ENCODE measurements around the gene NPIPB6.
"Not testable (repeated sequence)": the region's sequence is repeated elsewhere in the genome, so short reads cannot be mapped to it uniquely, and the experiment has no call there.

NPIPB6 gene

DNA sequence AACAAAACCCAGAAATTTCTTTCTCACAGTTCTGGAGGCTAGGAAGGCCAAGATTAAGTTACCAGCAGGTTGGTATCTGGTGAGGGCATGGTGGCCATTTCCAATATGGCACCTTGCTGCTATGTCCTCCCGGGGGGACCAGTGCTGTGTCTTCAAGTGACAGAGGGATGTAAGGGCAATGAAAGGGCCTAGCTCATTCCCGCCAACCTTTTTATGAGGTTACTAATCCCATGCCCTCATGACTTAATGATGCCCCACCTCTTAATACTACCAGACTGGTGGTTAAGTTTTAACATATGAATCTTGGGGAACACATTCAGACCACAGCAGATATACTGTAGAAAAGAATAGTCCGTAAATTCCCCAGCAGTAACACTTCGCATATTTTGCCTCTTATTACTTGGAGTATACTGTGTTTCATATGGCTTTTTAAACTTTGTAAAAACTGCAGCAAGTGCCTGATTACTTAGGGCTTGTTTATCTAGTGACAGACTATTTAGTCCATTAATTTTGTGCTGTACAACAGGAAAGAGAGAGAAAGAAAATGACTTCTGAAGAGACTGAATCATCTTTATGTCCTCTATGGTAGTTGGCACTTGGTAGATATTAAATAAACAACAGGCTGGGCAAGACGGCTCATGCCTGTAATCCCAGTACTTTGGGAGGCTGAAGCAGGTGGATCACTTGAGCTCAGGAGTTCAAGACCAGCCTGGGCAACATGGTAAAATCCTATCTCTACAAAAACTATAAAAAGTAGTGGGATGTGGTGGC is 26.2 kb downstream of the NPIPB6 start:
- not testable (repeated sequence) for ATAC-seq (replicated peaks; ENCODE audit: extremely low read depth, poor library complexity, severe bottlenecking); H3K36me3 Mint-ChIP-seq (ENCODE audit: insufficient read depth); H3K4me3 Mint-ChIP-seq; H3K27ac Mint-ChIP-seq (ENCODE audit: low read depth); H3K4me1 Mint-ChIP-seq; H3K27me3 Mint-ChIP-seq; DNase-seq (ENCODE audit: low spot score in 2 of 2); H3K9me3 Mint-ChIP-seq

DNA sequence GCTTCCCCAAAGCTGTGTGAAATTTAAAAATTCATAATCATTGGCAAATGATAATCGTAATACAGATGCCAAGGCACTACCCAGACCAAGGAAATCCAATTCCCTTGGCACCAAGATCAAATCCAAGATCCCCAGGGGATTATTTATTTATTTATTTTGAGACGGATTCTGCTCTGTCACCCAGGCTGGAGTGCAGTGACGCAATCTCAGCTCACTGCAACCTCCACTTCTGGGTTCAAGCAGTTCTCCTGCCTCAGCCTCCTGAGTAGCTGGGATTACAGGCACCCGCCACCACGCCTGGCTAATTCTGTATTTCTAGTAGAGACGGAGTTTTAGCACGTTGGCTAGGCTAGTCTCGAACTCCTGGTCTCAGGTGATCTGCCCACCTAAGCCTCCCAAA is 27.6 kb downstream of the NPIPB6 start:
- H3K27me3 Mint-ChIP-seq; H3K4me1 Mint-ChIP-seq; H3K27ac Mint-ChIP-seq (ENCODE audit: low read depth); H3K4me3 Mint-ChIP-seq; H3K9me3 Mint-ChIP-seq; DNase-seq (ENCODE audit: low spot score in 2 of 2); H3K36me3 Mint-ChIP-seq (ENCODE audit: insufficient read depth); ATAC-seq (replicated peaks; ENCODE audit: extremely low read depth, poor library complexity, severe bottlenecking): not testable (repeated sequence)

DNA sequence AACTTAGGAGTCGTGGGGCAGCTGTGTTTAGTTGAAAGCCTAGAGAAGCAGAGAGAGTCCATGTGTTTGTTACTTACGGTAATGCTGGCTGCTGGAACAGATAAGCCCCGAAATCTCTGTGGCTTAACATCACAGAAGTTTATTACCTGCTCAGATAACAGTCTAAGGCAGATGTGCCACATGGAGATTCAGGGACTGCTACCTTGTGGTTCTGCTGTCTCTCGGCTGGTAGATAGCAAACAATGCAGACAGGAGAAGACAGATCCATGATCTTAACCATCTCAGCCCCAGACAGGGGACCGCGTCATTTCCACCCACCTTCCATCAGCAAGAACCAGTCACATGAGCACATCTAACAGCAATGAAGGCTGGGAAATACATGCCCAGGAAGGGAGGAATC is 30.7 kb downstream of the NPIPB6 start:
- ATAC-seq (replicated peaks; ENCODE audit: extremely low read depth, poor library complexity, severe bottlenecking); H3K9me3 Mint-ChIP-seq; DNase-seq (ENCODE audit: low spot score in 2 of 2); H3K27me3 Mint-ChIP-seq; H3K36me3 Mint-ChIP-seq (ENCODE audit: insufficient read depth); H3K4me3 Mint-ChIP-seq; H3K4me1 Mint-ChIP-seq; H3K27ac Mint-ChIP-seq (ENCODE audit: low read depth): not testable (repeated sequence)

DNA sequence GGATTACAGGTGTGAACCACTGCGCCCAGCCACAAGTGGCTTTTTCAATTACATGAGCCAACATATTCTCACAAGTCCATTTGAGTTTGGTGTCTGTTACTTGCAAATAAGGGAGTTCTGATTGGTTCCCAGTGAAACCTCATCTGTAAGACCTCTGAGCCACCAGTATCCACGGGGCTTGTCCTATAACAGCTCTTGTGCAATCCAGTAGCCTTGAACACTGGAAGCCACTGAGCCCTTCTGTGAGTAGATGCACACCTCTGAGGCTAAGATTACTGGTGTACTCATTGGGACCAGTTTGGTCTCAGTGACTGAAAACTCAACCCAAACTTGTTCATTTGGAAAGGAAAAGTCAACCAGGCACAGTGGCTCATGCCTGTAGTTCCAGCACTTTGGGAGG is 32.3 kb downstream of the NPIPB6 start:
- not testable (repeated sequence) for H3K27me3 Mint-ChIP-seq; H3K27ac Mint-ChIP-seq (ENCODE audit: low read depth); H3K4me1 Mint-ChIP-seq; H3K4me3 Mint-ChIP-seq; H3K36me3 Mint-ChIP-seq (ENCODE audit: insufficient read depth); DNase-seq (ENCODE audit: low spot score in 2 of 2); H3K9me3 Mint-ChIP-seq; ATAC-seq (replicated peaks; ENCODE audit: extremely low read depth, poor library complexity, severe bottlenecking)

DNA sequence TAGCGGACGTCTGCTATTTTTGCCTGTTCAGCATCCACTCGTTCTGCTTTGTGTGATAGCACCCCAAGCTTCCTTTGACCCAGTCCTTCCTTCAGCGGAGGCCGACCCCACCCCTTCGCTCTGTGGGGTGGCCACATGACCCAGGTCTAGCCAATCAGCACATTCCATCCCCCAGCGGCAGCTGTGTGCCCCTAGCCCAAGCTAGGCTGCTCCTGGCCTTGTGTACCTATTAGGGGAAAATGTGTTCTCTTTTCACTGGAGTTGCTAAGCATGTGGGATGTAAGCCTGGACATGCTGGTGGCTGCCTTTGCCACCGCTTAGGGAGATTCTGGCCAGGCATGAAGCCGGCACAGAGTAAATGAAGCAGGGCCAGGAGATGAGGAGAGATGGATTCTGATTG is 33.1 kb downstream of the NPIPB6 start:
- ATAC-seq (replicated peaks; ENCODE audit: extremely low read depth, poor library complexity, severe bottlenecking); H3K9me3 Mint-ChIP-seq; H3K4me3 Mint-ChIP-seq; H3K36me3 Mint-ChIP-seq (ENCODE audit: insufficient read depth); H3K27me3 Mint-ChIP-seq; H3K4me1 Mint-ChIP-seq; DNase-seq (ENCODE audit: low spot score in 2 of 2); H3K27ac Mint-ChIP-seq (ENCODE audit: low read depth): not testable (repeated sequence)

DNA sequence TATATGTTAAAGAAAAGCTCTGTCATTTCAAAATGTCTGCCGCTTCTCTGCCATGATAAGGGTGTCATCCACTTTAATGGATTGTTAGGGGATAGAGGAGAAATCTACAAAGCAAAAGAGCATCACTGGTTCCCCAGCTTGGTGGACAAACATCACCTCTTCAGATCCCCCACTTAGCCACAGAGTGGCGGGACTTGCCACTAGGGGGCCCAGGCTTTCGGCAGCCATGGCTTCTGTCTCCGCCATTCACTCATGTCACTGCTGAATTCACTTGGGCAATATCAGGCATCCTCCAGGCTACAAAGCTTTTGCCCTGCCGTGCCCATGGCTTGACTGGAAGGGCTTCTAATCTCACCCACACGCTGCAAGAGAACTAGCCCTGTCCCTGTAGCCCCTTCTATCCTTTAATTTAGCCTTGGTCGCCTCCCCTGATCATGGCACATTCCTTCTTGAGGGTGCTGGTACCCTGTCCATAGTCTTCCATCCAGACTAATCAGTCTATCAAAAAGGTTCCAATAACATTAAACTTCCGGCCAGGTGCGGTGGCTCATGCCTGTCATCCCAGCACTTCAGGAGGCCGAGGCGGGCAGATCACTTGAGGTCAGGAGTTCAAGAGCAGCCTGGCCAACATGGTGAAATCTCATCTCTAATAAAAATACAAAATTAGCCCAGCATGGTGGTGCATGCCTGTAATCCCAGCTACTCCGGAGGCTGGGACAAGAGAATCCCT is 36.3 kb downstream of the NPIPB6 start:
- Mint-ChIP-seq H3K27ac (ENCODE audit: low read depth) (no peak overlapping the region), H3K36me3 (ENCODE audit: insufficient read depth) (peaks cover 10% of the 10 kb centered on the region), H3K27me3 (no peaks in the 10 kb centered on the region), H3K4me1 (peaks cover 7% of the 10 kb centered on the region), H3K4me3 (no peak overlapping the region), H3K9me3 (no peaks in the 10 kb centered on the region)
- peak; percentile 91 for ATAC-seq (replicated peaks; ENCODE audit: extremely low read depth, poor library complexity, severe bottlenecking)
- DNase-seq (ENCODE audit: low spot score in 2 of 2), result peak; percentile 47 to 63

DNA sequence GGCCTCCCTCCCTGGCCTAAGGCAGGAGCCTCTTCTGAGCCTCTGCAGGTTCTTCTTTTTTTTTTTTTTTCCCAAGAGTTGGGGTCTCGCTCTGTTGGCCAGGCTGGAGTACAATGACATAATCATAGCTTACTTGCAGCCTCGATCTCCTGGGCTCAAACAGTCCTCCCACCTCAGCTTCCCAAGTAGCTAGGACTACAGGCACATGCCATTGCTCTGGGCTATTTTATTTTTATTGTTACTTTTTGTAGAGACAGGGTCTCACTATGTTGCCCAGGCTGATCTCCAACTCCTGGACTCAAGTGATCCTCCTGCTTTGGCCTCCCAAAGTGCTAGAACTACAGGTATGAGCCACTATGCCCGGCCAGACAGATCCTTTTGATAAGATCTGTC is 38.4 kb downstream of the NPIPB6 start:
- Mint-ChIP-seq H3K27me3 (no peaks in the 10 kb centered on the region), H3K4me3 (no peak overlapping the region), H3K36me3 (ENCODE audit: insufficient read depth) (peaks cover 14% of the 10 kb centered on the region), H3K27ac (ENCODE audit: low read depth) (peak overlapping the region; percentile 41), H3K4me1 (peaks cover 7% of the 10 kb centered on the region), H3K9me3 (no peaks in the 10 kb centered on the region)
- ATAC-seq (replicated peaks; ENCODE audit: extremely low read depth, poor library complexity, severe bottlenecking), result no peak
- no peak for DNase-seq (ENCODE audit: low spot score in 2 of 2)

DNA sequence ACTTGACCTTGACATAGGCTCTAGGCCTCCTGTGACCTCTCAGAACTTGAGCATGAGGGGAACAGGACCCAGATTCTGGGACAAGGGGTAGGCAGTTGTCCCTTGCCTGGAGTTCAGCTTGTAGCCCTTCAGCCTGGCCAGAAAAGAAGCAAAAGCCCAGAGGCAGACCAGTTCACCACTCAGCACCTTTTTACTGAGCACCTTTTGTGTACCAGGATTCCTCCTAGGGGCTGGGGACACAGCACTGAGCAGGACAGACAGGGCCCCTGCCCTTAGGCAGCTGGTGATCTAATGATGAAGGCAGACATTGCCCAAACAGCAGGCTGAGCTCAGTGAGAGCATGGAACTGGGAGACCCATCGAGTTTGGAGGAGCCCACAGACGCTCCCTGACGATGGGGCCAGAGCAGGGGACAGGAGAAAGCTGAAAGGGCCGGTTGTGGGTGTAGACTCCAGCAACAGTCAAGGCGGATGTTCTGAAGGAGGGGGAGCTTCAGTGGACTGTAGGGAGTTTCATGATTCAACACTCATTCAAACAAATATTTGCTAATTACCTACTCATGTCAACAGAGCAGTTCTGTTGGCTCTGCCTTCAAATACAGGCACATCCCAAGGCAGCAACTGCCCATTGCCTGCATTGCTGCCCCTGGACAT is 38.9 kb downstream of the NPIPB6 start:
- Mint-ChIP-seq H3K36me3 (ENCODE audit: insufficient read depth) (peaks cover 19% of the 10 kb centered on the region), H3K4me1 (peaks cover 7% of the 10 kb centered on the region), H3K27ac (ENCODE audit: low read depth) (peak overlapping the region; percentile 41), H3K27me3 (no peaks in the 10 kb centered on the region), H3K4me3 (no peak overlapping the region), H3K9me3 (no peaks in the 10 kb centered on the region)
- ATAC-seq (replicated peaks; ENCODE audit: extremely low read depth, poor library complexity, severe bottlenecking) (no peak), DNase-seq (ENCODE audit: low spot score in 2 of 2) (no peak)

DNA sequence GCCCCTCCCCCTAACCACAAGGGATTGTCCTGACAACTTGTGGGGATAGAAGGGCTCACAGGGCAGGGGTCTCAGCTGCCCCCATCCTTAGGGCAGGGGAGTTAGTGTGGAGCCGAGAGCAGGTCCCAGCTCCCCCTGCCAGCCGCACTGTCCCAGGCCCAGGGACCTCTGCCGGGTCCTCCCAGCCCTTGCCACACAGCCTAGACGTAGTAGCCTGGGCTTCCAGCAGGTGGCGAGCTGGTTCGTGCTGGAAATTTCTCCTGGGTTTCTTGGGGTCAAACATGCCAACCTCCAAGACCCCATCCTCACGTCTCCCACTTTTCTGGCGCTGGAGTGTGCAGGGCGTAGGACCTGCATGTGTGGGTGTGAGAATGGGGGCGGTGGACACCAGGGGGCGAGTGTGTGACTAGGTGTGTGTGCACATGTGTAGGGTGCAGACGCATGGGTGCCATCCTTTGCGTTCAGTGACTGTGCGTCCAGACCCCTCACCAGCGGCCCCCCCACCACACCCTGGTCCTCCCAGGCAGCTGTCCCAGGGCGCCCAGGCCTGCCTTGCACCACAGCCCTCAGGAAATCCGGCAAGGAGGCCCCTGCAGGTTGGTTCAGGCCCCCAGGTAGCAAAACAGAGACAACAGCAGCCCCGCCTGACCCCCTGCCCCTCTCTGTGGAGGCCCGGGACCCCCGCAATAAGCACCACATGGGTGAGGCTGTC is 41.5 kb downstream of the NPIPB6 start:
- Mint-ChIP-seq H3K4me1 (peaks cover 7% of the 10 kb centered on the region), H3K4me3 (no peak overlapping the region), H3K27ac (ENCODE audit: low read depth) (peak overlapping the region; percentile 84), H3K27me3 (no peaks in the 10 kb centered on the region), H3K36me3 (ENCODE audit: insufficient read depth) (peaks cover 31% of the 10 kb centered on the region), H3K9me3 (no peaks in the 10 kb centered on the region)
- no peak for ATAC-seq (replicated peaks; ENCODE audit: extremely low read depth, poor library complexity, severe bottlenecking)
- DNase-seq (ENCODE audit: low spot score in 2 of 2), result no peak

DNA sequence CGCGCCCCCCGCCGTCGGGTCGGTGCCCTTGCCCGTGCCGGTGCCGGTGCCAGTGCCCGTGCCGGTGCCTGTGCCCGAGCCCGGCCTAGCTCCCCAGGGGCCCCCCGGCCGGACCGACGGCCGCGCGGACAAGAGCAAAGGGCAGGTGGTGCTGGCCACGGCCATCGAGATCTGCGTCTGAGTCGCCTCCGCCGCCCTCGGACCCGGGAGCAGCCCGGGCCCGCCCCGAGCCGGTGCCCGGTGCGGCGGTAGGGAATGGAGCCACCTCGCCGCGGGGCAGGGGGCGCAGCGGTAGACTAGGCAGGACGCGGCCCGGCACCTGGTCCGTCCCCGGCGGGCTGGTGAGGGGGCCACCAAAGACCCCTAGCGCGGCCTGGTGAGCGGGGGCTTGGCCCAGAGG is 42.6 kb downstream of the NPIPB6 start:
- ATAC-seq (replicated peaks; ENCODE audit: extremely low read depth, poor library complexity, severe bottlenecking) (no peak), DNase-seq (ENCODE audit: low spot score in 2 of 2) (no peak)
- H3K4me3 Mint-ChIP-seq, result no peak overlapping the region
- no peaks in the 10 kb centered on the region for H3K27me3 Mint-ChIP-seq
- H3K9me3 Mint-ChIP-seq, result no peaks in the 10 kb centered on the region
- H3K4me1 Mint-ChIP-seq, result peaks cover 8% of the 10 kb centered on the region
- H3K27ac Mint-ChIP-seq (ENCODE audit: low read depth), result no peak overlapping the region
- peaks cover 32% of the 10 kb centered on the region for H3K36me3 Mint-ChIP-seq (ENCODE audit: insufficient read depth)

DNA sequence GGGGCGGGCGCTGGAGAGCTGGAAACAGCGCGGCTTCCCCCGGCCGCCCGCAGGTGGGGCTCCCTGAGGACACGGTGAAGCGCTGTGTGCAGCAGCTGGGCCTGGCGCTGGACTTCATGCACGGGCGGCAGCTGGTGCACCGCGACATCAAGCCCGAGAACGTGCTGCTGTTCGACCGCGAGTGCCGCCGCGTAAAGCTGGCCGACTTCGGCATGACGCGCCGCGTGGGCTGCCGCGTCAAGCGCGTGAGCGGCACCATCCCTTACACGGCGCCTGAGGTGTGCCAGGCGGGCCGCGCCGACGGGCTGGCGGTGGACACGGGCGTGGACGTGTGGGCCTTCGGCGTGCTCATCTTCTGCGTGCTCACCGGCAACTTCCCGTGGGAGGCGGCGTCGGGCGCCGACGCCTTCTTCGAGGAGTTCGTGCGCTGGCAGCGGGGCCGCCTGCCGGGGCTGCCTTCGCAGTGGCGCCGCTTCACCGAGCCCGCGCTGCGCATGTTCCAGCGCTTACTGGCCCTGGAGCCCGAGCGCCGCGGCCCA is 43.2 kb downstream of the NPIPB6 start:
- peaks cover 33% of the 10 kb centered on the region for H3K36me3 Mint-ChIP-seq (ENCODE audit: insufficient read depth)
- H3K27ac Mint-ChIP-seq (ENCODE audit: low read depth), result no peak overlapping the region
- peaks cover 11% of the 10 kb centered on the region for H3K4me1 Mint-ChIP-seq
- H3K4me3 Mint-ChIP-seq, result no peak overlapping the region
- DNase-seq (ENCODE audit: low spot score in 2 of 2) (no peak), ATAC-seq (replicated peaks; ENCODE audit: extremely low read depth, poor library complexity, severe bottlenecking) (no peak)
- H3K27me3 Mint-ChIP-seq, result no peaks in the 10 kb centered on the region
- H3K9me3 Mint-ChIP-seq, result no peaks in the 10 kb centered on the region

DNA sequence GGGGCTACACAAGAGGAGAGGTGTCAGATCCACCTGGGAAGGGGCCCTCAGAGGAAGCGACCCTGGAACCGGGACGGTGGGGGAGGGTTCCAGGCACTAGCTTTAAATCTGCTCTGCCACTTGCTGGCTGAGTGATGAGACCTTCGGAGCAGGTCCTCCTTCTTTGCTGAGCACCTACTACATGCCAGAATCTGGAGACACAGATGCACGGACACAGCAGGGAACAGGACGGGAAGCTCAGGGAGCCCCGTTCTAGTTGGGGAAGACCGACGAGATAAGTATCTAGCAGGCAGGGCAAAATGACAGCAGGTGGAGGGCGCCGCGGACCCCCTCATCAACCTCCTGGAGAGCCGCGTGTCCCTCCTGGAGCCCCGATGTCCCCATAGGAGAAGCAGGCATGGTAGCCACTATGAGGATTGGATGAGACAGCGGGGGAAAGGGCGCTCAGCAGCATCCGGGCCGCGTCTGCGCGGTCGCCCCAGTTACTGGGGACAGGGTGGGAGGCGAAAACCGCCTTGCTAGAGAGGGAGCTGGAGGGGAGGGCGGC is 43.8 kb downstream of the NPIPB6 start:
- ATAC-seq (replicated peaks; ENCODE audit: extremely low read depth, poor library complexity, severe bottlenecking), result no peak
- H3K9me3 Mint-ChIP-seq, result no peaks in the 10 kb centered on the region

More for the DNA sequence above, 43.8 kb downstream of the NPIPB6 start:
- H3K4me3 Mint-ChIP-seq, result no peak overlapping the region
- H3K4me1 Mint-ChIP-seq, result peaks cover 16% of the 10 kb centered on the region
- H3K27me3 Mint-ChIP-seq, result no peaks in the 10 kb centered on the region
- peaks cover 31% of the 10 kb centered on the region for H3K36me3 Mint-ChIP-seq (ENCODE audit: insufficient read depth)
- H3K27ac Mint-ChIP-seq (ENCODE audit: low read depth), result peak overlapping the region; percentile 83
- no peak for DNase-seq (ENCODE audit: low spot score in 2 of 2)

Measured in central memory CD8-positive, alpha-beta T cell (primary cell).